Skeletal muscle satellite cell (primary cell): ENCODE data around the gene SLC25A10.
A peak's percentile ranks its signal among the peaks of the same experiment; 100 is the strongest.

Experiments used
- H3K27me3 ChIP-seq: 2 replicates; pipeline ENCODE4 v1.7.0; 2013; ENCODE audit warnings: low read length; ENCODE audit not compliant: control insufficient read depth, insufficient read depth
- H3K36me3 ChIP-seq: 2 replicates; pipeline ENCODE4 v1.7.0; 2013; ENCODE audit warnings: mild to moderate bottlenecking, control low read depth, low read length; ENCODE audit not compliant: insufficient read depth
- H3K4me1 ChIP-seq: 2 replicates; pipeline ENCODE4 v1.7.0; 2013; ENCODE audit warnings: low read length; ENCODE audit not compliant: control insufficient read depth, insufficient read depth
- H3K4me2 ChIP-seq: 2 replicates; pipeline ENCODE4 v1.7.0; 2013; ENCODE audit warnings: mild to moderate bottlenecking, low read length
- H3K4me3 ChIP-seq: 2 replicates; pipeline ENCODE4 v1.7.0; 2013; ENCODE audit warnings: low read length
- H3K9ac ChIP-seq: 2 replicates; pipeline ENCODE4 v1.7.0; 2013; ENCODE audit warnings: mild to moderate bottlenecking, low read depth, low read length, moderate library complexity
- H3K9me3 ChIP-seq: replicated peaks from 2 replicates; pipeline ENCODE4 v1.7.0; 2013; ENCODE audit warnings: mild to moderate bottlenecking, control low read depth, low read length

SLC25A10 gene

GRCh38 chr17:81701288-81702071 lies 10.6 kb upstream of the SLC25A10 start:
- Histone ChIP-seq H3K9me3 (no peaks in the 10 kb centered on the region), H3K9ac (peak overlapping the region; percentile 99), H3K4me2 (peak overlapping the region; percentile 98), H3K27me3 (no peaks in the 10 kb centered on the region), H3K4me1 (peaks cover 25% of the 10 kb centered on the region), H3K36me3 (peaks cover 68% of the 10 kb centered on the region), H3K4me3 (peak overlapping the region; percentile 50)

GRCh38 chr17:81702934-81703746 lies 8.9 kb upstream of the SLC25A10 start, which contains the start of gene MRPL12:
Gene MRPL12 (plus strand): TSS chr17:81703367. CDS start chr17:81703502, 135 bp downstream.
- peaks cover 25% of the 10 kb centered on the region for H3K4me1 ChIP-seq
- H3K4me2 ChIP-seq = peak within 1 kb of the TSS; percentile 98
- H3K9me3 ChIP-seq = no peaks in the 10 kb centered on the region
- H3K27me3 ChIP-seq = no peaks in the 10 kb centered on the region
- H3K36me3 ChIP-seq = peaks cover 69% of the 10 kb centered on the region
- peak within 1 kb of the TSS; percentile 99 for H3K9ac ChIP-seq
- H3K4me3 ChIP-seq = peak within 1 kb of the TSS; percentile 91

- H3K9ac ChIP-seq = peak overlapping the region; percentile 99
- H3K4me1 ChIP-seq = peaks cover 25% of the 10 kb centered on the region
- peak overlapping the region; percentile 91 for H3K4me3 ChIP-seq
- peak overlapping the region; percentile 98 for H3K4me2 ChIP-seq
- H3K27me3 ChIP-seq = no peaks in the 10 kb centered on the region
- H3K9me3 ChIP-seq = no peaks in the 10 kb centered on the region
- peaks cover 65% of the 10 kb centered on the region for H3K36me3 ChIP-seq
Observed at GRCh38 chr17:81703747-81704654, 8.1 kb upstream of the SLC25A10 start.

- Histone ChIP-seq H3K9me3 (no peaks in the 10 kb centered on the region), H3K27me3 (no peaks in the 10 kb centered on the region), H3K9ac (no peak overlapping the region), H3K4me1 (peaks cover 31% of the 10 kb centered on the region), H3K4me3 (no peak overlapping the region), H3K36me3 (peaks cover 58% of the 10 kb centered on the region), H3K4me2 (no peak overlapping the region)
Observed at GRCh38 chr17:81705518-81706231, 6.4 kb upstream of the SLC25A10 start.

GRCh38 chr17:81706232-81706611 lies 5.9 kb upstream of the SLC25A10 start:
- H3K36me3 ChIP-seq = peaks cover 53% of the 10 kb centered on the region
- H3K4me1 ChIP-seq = peaks cover 35% of the 10 kb centered on the region
- no peak overlapping the region for H3K4me2 ChIP-seq
- H3K27me3 ChIP-seq = no peaks in the 10 kb centered on the region
- H3K4me3 ChIP-seq = no peak overlapping the region
- no peak overlapping the region for H3K9ac ChIP-seq
- no peaks in the 10 kb centered on the region for H3K9me3 ChIP-seq

- Histone ChIP-seq H3K9ac (no peak overlapping the region), H3K4me1 (peaks cover 35% of the 10 kb centered on the region), H3K4me2 (no peak overlapping the region), H3K27me3 (no peaks in the 10 kb centered on the region), H3K36me3 (peaks cover 45% of the 10 kb centered on the region), H3K4me3 (no peak overlapping the region), H3K9me3 (no peaks in the 10 kb centered on the region)
Observed at GRCh38 chr17:81706757-81707624, 5.1 kb upstream of the SLC25A10 start.

- H3K9ac ChIP-seq = no peak overlapping the region
- H3K27me3 ChIP-seq = no peaks in the 10 kb centered on the region
- H3K36me3 ChIP-seq = peaks cover 37% of the 10 kb centered on the region
- no peak overlapping the region for H3K4me3 ChIP-seq
- no peak overlapping the region for H3K4me2 ChIP-seq
- H3K9me3 ChIP-seq = no peaks in the 10 kb centered on the region
- peaks cover 31% of the 10 kb centered on the region for H3K4me1 ChIP-seq
Observed at GRCh38 chr17:81707725-81708646, 4.1 kb upstream of the SLC25A10 start.

- Histone ChIP-seq H3K4me2 (no peak overlapping the region), H3K36me3 (peaks cover 37% of the 10 kb centered on the region), H3K4me1 (peaks cover 38% of the 10 kb centered on the region), H3K27me3 (no peaks in the 10 kb centered on the region), H3K9ac (no peak overlapping the region), H3K9me3 (no peaks in the 10 kb centered on the region), H3K4me3 (no peak overlapping the region)
Observed at GRCh38 chr17:81708739-81709185, 3.3 kb upstream of the SLC25A10 start.

- Histone ChIP-seq H3K4me1 (peaks cover 31% of the 10 kb centered on the region), H3K9me3 (no peaks in the 10 kb centered on the region), H3K4me3 (peak overlapping the region; percentile 85), H3K36me3 (peaks cover 25% of the 10 kb centered on the region), H3K27me3 (no peaks in the 10 kb centered on the region), H3K4me2 (peak overlapping the region; percentile 85), H3K9ac (no peak overlapping the region)
Observed at GRCh38 chr17:81710514-81711308, 1.4 kb upstream of the SLC25A10 start.
